IPS-18c (cell line): ENCODE results near the gene PPP6R1.
A peak's percentile ranks its signal among the peaks of the same experiment; 100 is the strongest.
"Not testable (repeated sequence)": the region's sequence is repeated elsewhere in the genome, so short reads cannot be mapped to it uniquely, and the experiment has no call there.

Experiments used
- H3K4me3 ChIP-seq: 2 replicates; pipeline ENCODE4 v1.7.0; 2013; ENCODE audit warnings: low read depth, mild to moderate bottlenecking, low read length, moderate library complexity; ENCODE audit not compliant: insufficient read depth
- H3K9me3 ChIP-seq: one replicate; pipeline ENCODE4 v1.6.1; 2013; ENCODE audit warnings: mild to moderate bottlenecking, low read length, moderate library complexity; ENCODE audit not compliant: control insufficient read depth, insufficient read depth

The PPP6R1 gene

DNA sequence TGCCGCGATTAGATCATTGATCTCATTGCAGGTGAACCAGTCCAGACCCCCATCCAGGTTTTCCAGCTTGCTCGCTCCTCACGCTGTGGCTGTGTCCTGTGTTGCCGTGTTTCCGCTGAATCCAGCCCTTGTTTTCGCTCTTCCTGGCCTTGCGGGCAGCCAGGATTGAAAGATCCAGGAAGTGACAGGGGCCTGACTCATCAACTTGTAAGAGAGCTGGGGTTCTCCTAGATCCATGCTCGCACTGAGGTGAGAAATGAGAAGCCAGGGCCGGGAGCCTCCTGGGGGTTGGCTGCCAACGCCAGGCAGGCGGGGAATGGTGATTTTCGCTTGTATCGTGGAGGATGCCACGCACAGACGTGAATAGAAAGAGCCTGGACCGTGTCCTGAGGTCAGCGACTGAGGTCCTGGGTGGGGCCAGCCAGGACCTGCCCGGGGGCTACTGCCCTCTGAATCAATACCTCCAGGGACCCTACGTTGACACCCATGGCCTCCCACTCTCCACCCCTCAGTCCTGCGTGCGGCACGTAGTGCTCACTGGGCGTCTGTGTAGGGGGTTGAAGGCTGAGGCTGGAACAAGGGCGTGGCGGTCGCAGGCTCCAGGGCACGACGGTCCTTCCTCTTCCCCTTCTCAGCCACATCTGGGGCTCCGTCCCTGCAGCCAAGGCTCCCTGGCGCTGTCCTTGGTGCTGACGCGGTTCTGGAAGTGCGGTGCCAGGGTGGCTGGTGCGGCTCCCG, 42.2 kb downstream of the PPP6R1 start:
- H3K4me3 ChIP-seq: peak overlapping the region; percentile 69
- peaks cover 10% of the 10 kb centered on the region for H3K9me3 ChIP-seq

DNA sequence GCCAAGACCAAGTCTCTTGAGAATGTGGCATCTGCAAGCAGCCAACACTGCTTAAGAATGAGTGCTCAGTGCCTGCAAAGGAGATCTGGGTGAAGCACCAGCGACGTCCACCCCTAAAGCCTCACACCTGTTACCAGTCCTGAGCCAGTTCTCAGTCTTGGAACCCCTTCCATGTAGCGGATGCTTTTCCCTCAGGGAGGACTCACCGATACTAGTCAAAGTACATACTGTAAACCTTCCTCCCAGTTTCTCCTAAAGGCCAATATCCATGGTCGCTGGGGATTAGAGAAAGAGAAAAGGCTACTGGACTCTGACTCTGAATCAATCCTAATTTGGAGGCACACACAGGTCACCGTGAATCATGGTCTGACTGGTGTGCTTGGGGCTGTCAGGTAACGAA, 45.3 kb downstream of the PPP6R1 start:
- H3K9me3 ChIP-seq: peaks cover 5% of the 10 kb centered on the region
- H3K4me3 ChIP-seq: no peak overlapping the region

DNA sequence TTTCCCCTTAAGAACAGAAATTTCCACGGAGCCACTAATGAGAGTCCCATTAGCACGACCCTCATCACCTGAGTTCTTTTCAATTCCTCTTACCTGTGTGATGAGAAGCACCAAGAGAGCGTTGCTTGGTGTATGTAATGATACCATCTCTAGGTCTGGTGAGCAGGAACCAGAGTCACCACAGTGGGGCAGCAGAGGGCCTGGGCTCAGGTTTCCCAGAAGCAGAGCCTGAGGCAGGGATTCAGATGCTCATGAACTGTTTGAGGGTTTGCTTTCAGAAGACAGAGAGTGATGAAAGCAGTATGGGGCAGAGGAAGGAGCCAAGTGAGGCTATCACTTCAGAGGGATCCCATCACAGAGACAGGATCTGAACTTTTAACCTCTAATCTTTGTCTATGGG, 46.4 kb downstream of the PPP6R1 start:
- H3K4me3 ChIP-seq: no peak overlapping the region
- H3K9me3 ChIP-seq: peaks cover 5% of the 10 kb centered on the region

DNA sequence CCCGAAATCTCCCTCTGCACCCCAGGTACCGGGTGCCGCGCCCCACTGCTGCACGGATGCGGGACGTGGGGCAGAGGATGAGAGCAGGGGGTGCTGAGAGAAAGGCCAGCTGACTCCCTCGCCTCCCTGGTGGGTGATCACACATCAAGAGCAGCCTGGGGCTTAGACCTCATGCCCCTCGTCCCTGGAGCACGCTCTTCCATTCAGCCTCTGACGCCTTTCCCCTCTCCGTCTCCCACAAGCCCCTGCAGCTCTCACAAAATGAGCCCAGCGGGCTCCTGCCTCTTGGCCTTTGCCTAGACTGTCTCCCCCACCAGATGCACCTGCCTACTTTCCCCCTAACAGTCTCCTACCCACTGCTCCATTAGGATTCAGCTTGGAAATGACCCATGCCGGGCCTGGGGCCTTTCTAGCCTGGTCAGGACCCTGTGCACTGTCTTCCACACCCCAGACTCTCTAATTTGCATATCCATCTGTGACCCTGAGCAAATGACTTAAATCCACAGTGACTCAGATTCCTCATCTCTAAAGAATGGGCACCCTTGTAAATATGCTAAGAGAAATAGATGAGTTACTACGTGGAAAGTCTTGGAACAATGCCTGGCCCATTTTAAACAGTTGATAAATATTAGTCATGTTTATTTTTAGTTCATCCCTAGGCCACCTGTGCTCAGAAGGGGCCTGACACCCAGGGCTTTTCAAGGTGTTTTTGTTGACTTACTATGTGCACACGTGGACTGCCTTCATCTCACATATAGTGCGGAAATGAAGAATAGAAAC, 48.9 kb downstream of the PPP6R1 start:
- Histone ChIP-seq H3K9me3 (peaks cover 5% of the 10 kb centered on the region), H3K4me3 (no peak overlapping the region)

DNA sequence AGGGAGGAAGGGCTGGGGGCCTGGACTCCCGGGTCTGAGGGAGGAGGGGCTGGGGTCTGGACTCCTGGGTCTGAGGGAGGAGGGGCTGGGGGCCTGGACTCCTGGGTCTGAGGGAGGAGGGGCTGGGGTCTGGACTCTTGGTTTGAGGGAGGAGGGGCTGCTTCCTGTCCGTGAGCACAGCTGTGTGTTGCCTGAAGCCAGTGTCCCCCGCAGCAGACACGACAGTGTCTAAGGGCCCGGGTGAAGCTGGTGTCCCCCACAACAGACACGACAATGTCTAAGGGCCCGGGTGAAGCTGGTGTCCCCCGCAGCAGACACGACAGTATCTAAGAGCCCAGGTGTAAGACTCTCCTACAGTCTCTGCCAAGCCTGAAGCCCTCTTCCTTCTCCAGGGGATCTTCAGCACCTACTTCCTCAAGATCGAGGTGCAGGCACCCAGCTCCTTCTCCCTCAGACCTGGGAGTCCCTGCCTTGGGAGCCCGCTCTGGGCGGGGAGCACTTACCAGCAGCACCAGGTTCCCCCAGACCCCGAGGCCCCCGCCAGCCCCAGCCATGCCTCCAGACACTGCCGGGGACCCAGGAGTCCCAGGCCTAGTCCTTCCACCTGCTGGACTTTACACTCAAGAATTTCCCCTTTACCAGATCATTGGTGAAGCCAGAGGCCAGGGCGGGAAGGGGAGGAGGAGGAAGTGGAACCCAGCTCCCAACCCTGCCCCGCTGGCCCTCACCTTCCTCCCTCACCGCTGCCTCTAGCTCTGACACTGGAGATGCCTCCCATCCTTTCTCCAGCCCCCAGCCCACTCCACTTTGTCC, 49.7 kb downstream of the PPP6R1 start, which contains the start of gene PTPRH:
TSS of gene PTPRH (minus strand) at position 622 of the 813 bp plus-strand sequence. CDS start at position 554, 68 bp downstream.
- Histone ChIP-seq H3K4me3 (no peak within 1 kb of the TSS), H3K9me3 (peaks cover 5% of the 10 kb centered on the region)

DNA sequence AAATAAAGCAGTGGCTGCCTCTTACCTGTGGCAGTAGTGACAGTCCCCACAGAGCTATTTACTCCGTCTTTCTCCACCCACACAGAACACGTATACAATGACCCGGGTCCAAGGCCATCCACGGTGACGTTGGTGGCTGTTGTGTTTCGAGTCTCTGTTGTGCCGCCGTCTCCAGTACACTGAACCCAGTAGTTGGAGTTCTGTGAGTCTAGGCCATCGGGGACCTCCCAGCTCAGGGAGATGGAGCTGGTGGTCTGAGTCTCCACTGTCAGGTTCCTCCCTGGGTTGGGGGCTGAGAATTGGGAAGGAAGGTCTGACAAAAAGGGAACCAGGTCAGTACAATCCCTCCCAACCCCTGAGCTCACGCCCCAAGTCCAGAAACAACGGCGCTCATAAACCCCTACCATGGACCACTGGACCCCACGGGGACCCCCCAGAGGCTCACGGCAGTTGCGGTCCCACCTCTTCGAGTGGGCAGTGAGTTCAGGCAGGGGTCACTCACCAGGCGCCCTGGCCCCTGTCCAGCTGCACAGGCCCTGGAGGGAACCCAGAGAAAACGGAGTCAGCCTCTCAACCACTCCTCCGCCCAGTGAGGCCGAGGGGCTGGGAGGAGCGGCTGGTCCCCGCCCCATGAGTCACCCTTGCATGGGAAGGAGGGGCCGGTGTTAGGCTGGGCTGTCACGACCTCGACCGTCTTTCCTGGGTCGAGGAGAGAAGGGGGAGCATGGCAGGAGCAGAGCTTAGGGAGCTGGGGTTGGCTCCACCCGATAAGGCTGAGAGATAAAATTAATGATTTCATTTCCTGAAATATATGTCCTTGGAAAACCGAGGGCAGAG, 51.9 kb downstream of the PPP6R1 start:
- H3K4me3 ChIP-seq: peak overlapping the region; percentile 36; the same call in 1 of the 2 replicates

DNA sequence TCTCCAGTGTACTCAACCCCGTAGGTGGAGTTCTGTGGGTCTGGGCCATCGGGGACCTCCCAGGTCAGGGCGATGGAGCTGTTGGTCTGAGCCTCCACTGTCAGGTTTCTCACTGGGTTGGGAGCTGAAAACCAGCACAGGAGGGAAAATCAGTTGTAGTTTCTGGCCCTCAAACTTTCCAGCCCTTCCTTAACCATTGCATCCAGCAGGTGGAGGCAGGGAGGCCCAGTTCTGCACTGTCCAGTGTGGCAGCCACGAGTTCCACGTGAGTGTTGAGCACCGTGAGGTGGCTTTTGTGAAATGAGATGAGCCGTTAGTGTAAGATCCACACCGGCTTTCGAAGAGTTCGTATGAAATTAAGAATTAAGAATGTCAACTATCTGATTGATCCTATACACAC, 56.6 kb downstream of the PPP6R1 start:
- not testable (repeated sequence) for H3K9me3 ChIP-seq, H3K4me3 ChIP-seq

More for the DNA sequence above, 51.9 kb downstream of the PPP6R1 start:
- no peaks in the 10 kb centered on the region for H3K9me3 ChIP-seq

DNA sequence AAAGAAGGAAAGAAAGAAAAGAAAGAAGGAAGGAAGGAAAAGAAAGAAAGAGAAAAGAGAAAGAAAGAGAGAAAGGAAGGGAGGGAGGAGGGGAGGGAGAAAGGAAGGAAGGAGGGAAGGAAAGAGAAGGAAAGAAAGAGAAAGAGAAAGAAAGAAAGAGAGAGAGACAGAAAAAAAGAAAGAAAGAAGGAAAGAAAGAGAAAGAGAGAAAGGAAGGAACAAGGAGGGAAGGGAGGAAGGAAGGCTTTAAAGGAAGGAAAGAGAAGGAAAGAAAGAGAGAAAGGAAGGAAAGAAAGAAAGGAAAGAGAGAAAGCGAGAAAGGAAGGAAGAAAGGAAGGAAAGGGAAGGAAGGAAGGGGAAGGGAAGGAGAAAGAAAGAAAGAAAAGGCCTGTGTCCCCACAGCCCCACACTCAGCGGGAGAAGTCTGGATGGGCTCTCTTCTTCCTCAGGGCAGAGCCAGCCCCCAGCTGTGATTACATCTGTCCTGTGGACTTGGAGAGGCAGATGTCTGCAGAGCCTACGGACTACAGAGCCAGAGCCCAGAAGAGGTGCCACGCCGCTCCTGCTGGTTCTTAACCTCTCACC, 59.1 kb downstream of the PPP6R1 start:
- H3K9me3 ChIP-seq: no peaks in the 10 kb centered on the region
- no peak overlapping the region for H3K4me3 ChIP-seq

DNA sequence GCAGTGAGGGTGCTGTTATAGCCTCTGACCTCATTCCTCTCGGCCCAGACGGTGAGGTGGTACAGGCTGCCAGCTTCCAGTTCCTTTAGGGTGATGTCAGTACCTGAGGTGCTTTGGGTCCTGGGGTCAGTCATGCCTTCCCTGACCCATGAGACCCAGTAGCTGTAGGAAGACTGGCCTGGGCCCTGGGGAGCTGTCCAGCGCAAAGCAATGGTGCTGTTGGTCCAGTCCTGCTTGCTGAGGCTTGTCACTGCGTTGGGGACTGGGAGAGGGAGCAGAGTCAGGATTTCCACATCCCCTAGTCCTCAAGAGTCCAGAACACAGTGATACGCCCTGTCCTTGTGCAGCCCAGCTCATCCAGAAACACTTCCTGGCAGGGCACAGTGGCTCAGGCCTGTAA, 60.2 kb downstream of the PPP6R1 start:
- H3K4me3 ChIP-seq: no peak overlapping the region
- H3K9me3 ChIP-seq: no peaks in the 10 kb centered on the region

DNA sequence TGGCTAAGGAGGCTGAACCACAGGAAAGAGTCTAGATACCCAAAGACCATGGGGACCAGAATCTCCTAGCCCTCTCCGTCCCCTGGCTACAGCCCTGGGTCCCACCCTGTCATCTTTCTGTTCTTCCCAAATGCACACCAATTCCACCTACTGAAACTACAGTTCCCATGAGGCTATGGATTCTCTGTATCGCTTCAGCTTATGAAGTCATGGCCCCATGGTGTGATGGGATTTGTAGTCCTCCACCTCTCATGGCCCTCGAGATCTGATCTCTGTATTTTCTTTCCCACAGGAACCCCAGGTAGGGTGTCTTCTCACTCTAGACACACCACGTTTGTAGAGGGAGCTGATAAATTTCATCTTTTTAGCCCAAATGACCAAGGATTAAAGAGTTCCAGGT, 61.3 kb downstream of the PPP6R1 start:
- H3K9me3 ChIP-seq: no peaks in the 10 kb centered on the region
- H3K4me3 ChIP-seq: no peak overlapping the region

DNA sequence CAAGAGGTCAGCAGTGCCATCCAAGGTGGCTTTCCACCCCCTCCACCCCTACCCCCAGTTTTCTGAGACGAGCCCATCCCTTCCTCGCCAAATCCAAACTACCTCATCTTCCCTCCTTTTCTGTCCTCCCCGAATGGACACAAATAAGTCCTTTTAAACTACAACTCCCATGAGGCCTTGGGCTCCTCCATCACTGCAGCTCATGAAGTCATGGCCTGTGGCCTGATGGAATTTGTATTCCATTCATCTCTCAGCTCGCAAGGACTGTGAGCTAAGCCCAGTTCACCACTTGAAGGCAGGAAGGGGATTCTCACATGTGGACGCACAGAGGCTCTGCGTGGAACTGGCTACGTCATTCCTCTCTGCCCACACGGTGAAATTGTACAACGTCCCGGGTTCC, 62.0 kb downstream of the PPP6R1 start:
- no peak overlapping the region for H3K4me3 ChIP-seq
- no peaks in the 10 kb centered on the region for H3K9me3 ChIP-seq

DNA sequence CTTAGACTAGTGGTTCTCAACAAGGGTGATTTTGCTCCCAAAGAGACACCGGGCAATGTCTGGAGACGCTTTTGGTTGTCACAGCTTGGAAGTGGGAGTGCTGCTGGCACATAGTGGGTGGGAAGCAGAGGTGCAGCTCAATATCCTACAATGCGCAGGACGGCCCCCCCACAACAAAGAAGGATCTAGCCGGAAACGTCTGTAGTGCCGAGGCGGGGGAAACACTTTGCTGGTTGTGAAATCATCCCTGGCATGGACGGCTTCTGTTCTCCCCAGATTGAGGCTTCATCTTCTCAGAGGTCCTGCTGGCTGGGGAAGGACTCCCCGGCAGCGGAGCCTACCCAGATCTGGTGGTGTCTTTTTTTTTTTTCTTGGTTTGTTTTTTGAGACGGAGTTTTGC, 65.3 kb downstream of the PPP6R1 start:
- Histone ChIP-seq H3K9me3 (no peaks in the 10 kb centered on the region), H3K4me3 (no peak overlapping the region)

DNA sequence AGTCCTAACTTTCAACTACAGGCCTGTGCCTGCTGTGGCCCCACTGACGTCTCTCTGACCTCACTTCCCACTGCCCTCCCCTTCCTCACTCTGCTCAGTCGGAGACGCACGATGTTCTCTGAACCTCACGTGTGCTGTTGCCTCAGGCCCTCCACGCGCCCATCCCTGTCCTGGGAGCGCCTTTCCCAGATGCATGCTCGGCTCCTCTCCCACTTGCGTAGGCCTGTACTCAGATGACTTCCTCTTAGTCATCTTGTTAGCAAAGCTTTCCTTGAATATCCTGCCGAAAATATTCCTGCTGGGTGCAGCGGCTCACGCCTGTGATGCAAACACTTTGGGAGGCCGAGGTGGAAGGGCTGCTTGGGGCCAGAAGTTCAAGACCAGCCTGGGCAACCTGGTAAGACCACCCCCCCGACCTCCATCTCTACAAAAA, 69.4 kb downstream of the PPP6R1 start:
- Histone ChIP-seq H3K4me3 (no peak overlapping the region), H3K9me3 (no peaks in the 10 kb centered on the region)

DNA sequence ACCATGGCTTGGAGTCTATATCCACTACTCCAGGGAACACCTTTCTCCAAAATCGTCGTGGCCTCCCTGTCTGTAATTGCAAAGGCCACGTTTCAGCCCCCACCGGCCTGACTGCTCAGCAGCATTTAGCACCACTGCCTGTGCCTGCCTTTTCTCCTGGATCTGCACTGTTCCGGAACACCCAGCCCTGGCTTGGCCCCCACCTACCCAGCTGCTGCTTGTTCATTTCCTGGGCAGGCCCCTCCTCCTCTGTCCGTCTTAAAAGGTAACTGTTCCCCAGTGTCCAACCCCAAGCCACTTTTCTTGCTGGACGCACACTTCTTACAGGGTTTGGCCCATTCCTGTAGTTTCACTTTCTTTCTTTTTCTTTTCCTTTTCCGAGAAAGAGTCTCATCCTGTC, 70.2 kb downstream of the PPP6R1 start:
- Histone ChIP-seq H3K9me3 (no peaks in the 10 kb centered on the region), H3K4me3 (no peak overlapping the region)

DNA sequence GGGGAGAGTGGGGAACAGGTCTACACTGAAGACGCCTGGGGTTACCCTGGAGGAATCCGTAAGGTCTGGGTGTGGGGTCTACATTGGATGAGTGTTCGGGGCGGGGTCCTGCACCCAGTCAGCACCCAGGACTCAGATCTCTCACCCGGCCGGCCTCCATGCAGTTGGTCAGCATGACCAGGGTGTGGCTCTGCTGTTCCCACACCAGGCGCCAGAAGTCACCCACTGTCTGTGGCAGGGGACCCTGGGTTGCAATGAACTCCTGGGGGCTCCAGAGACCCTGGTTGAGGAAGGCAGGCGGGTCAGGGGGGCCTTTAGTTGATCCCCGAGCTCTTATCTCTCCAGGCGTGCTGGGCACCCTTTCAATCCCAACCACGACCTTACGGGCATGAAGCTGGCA, 72.7 kb downstream of the PPP6R1 start:
- Histone ChIP-seq H3K9me3 (peaks cover 3% of the 10 kb centered on the region), H3K4me3 (no peak overlapping the region)

DNA sequence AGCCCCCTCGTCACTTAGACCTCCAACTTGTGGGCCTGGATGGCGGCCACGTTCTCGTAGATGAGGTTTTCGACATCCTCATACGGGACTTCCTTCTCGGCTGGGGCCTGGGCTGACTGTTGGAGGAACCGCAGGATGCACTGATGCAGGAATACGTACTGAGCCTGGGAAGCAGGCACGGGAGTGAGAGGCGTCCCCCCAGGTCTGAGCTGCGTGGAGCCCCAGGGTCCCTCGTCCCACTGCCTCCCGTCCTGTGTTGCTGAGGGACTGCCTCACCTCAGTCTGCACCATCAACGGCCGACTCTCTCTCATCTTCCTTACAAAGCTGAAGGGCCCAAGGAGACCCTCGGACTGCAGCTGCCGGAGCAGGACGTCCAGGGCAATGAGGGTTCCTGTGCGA, 77.1 kb downstream of the PPP6R1 start:
- Histone ChIP-seq H3K9me3 (peaks cover 3% of the 10 kb centered on the region), H3K4me3 (no peak overlapping the region)
